ENCODE results near the gene KANSL1L.
"Not testable (repeated sequence)": the region's sequence is repeated elsewhere in the genome, so short reads cannot be mapped to it uniquely, and the experiment has no call there.

Gene KANSL1L

DNA sequence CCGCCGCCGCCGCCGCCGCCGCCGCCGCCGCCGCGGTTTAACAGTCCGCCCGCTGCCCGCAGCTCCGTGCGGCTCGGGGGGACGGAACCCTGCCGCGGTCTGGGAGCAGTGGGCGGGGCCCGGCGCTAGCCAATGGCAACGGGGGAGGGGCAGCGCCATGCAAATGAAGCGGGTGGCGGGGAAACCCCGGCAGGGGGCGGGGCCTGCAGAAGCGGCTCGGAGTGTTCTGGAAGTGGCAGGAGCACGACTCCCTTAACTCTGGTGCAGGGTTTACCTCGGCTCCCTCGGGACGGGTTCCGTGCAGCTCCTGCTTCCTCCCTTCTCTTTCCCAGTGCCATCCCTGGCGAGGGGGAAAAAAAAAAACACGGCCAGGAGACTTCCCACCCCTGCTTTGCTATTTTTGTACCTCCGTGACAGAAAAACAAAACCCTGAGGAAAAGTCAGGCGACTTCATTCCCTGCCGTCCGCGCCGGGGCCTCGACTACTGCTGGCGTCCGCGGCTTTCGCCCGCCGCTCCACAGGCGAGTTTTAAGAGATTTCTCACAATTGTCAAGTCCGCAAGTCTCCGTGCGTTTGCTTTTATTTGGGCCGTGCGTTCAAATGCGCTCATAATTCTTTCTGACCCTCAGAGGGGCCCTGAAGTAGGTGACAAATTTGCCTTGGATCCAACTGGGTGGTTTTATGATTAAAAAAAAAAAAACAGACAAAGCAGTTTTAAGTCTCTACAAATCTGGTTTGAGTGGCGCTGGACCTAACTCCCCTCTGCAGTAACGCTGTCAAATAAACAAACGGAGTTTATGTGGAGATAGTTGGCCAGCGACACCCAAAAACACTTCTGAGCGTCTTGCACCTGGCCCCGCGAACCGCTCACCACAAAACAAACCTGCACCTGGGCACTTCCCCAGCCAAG, at the start of gene KANSL1L:
Gene KANSL1L (minus strand): TSS at position 101 of the 910 bp plus-strand sequence. CDS start 16,827 bp downstream, outside the sequence.
- DNase-seq: peak; percentile 94

GRCh38 chr2:210215120-210215519, 43.9 kb upstream of the KANSL1L start:
- no peak for DNase-seq

GRCh38 chr2:210210185-210210584, 39.0 kb upstream of the KANSL1L start:
- no peak for DNase-seq

GRCh38 chr2:210207929-210208328, 36.7 kb upstream of the KANSL1L start:
- DNase-seq: no peak

- DNase-seq: no peak
Observed at GRCh38 chr2:210203558-210203957, 32.3 kb upstream of the KANSL1L start.

DNA sequence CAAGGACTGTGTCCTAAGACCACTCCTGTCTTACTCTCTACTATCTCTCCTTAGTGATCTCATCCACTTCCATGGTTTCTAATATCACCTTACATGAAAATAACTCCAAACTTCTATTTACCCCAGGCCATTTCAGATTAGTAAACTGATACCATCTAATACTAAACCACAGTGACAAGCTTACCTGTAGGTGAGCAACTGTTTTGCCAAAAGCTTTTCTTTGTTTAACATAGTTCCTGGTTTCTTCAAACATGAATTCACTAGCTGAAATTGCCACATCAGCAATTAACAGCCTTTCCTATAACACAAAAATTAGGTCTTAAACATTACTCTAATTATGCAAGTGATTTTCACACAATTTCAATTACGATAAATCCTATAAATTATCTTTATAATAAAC, 31.9 kb upstream of the KANSL1L start:
- DNase-seq: no peak

- no peak for DNase-seq
Observed at GRCh38 chr2:210199854-210200253, 28.6 kb upstream of the KANSL1L start.

DNA sequence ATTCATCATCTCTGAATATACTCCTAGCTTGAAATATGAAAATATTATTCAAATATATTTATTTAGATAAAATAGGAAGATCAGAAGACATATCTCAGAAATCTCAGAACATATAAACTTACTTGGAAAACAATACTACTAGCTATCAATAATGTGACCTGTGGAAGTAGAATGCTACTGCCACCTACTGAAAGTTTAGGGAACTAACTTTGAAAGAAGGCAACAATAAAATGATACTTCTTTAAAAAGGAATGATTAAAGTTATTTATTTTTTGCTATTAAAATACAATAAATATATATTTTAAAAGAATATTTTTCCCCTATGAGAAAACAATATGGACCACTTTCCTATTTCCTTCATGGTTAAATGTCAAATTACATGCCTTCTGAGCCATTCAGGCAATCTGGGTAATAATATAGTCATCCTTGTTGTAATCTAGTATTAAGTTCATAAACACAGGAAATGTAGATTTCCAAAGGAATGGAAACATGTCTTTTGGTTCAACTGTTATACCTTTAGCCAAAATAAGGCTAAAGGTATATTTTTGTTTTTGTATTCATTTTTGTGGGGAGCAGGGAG, 28.1 kb upstream of the KANSL1L start:
- DNase-seq: no peak

DNA sequence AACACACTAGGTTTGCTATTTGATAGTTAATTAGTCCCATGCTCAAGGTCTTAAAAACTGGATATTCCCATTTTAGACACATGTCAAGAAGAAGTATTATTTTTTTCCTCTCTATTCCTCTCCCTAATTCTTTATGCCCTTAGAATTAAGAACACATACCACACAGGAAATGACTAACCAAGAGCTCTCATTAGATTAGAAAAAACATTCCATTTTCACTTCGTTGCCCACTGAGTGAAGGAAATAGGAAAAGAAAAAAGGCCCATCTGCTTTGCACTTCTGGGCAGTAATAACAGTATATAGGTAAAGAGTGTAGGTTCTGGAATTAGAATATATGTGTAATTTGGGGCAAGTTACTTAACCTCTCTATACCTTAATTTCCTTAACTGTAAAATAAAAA, 27.1 kb upstream of the KANSL1L start:
- DNase-seq: no peak

- no peak for DNase-seq
Observed at GRCh38 chr2:210197720-210198119, 26.5 kb upstream of the KANSL1L start.

GRCh38 chr2:210195101-210195852, 24.1 kb upstream of the KANSL1L start:
- DNase-seq: peak; percentile 50

DNA sequence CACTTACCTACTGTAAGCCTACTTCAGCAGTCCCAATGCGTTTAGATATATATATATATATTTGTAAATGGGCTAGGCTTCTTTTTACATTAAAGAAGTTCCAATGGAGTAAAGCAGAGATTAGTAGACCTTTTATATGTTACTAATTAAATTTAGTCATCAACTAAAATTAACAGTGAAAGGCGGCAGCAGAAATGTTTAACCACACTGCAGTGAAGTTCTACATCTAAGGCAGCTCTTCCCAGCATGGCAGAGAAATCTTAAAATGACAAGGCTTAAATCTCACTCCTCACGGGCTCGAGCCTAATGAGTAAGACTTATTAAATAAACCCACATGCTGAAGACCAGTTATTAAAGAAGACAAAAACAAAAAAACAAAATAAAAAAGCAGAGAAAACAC, 19.1 kb upstream of the KANSL1L start:
- no peak for DNase-seq

- DNase-seq: no peak
Observed at GRCh38 chr2:210189452-210190138, 18.4 kb upstream of the KANSL1L start.

- DNase-seq: no peak
Observed at GRCh38 chr2:210188755-210189154, 17.5 kb upstream of the KANSL1L start.

DNA sequence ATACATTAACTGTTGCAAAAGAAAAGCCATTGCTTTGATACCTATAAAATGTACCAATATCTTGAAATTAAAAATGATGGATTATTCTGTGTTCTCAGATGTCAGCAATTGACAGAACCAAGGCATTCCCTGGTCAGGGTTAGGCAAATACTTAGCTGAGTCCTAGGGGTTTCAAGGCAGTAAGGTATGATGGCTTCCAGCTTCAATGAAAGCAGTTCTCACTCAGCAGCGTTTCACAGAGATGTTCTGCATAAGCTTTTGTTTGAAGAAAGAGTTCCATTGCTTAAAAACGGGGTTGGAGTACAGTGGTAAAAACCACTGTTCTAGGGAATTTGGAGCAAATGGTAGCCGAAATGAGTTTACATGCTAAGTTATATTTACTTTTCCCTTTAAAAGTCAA, 17.0 kb upstream of the KANSL1L start:
- DNase-seq: no peak

- DNase-seq: not testable (repeated sequence)
Observed at GRCh38 chr2:210183936-210184335, 12.7 kb upstream of the KANSL1L start.

- not testable (repeated sequence) for DNase-seq
Observed at GRCh38 chr2:210181606-210182088, 10.4 kb upstream of the KANSL1L start.

GRCh38 chr2:210181033-210181605, 9.9 kb upstream of the KANSL1L start:
- not testable (repeated sequence) for DNase-seq

GRCh38 chr2:210180477-210180876, 9.3 kb upstream of the KANSL1L start:
- DNase-seq: no peak

GRCh38 chr2:210179351-210179990, 8.3 kb upstream of the KANSL1L start:
- DNase-seq: no peak

- no peak for DNase-seq
Observed at GRCh38 chr2:210177769-210178168, 6.6 kb upstream of the KANSL1L start.

- DNase-seq: not testable (repeated sequence)
Observed at GRCh38 chr2:210177115-210177514, 5.9 kb upstream of the KANSL1L start.

Measured in retina (tissue), 1 donor.